Activated T-helper 1 cell treated with anti-CD3 and anti-CD28 coated beads, Interleukin-12 subunit alpha, Interleukin-12 subunit beta, Interleukin-2, Interleukin-4 antibody, amounts not matched to agents 30 ng/mL and 10 ng/mL and 1 ng/mL, durations not matched to agents 14 hours and 24 hours and 36 hours (primary cell): ENCODE measurements around the gene RAP1GDS1. TPM values are rescaled to one million over a fixed set of nuclear protein-coding genes. Genes with fewer than 3 reads are reported as not detected.
"Not testable (repeated sequence)": the region's sequence is repeated elsewhere in the genome, so short reads cannot be mapped to it uniquely, and the experiment has no call there.

Experiments
- DNase-seq: peaks from one replicate; pipeline ENCODE4 v3.0.0; 2021; ENCODE audit warnings: low spot score
- H3K27ac Mint-ChIP-seq: one replicate; pipeline ENCODE4 v1.8.0; 2021; ENCODE audit warnings: mild to moderate bottlenecking, mixed read lengths
- H3K27me3 Mint-ChIP-seq: one replicate; pipeline ENCODE4 v1.8.0; 2022; ENCODE audit warnings: mild to moderate bottlenecking, moderate library complexity, mixed read lengths; ENCODE audit not compliant: insufficient read depth
- H3K36me3 Mint-ChIP-seq: one replicate; pipeline ENCODE4 v1.8.0; 2021; ENCODE audit warnings: low read depth, mixed read lengths
- H3K4me1 Mint-ChIP-seq: one replicate; pipeline ENCODE4 v1.8.0; 2021; ENCODE audit warnings: low read depth, mixed read lengths
- H3K4me3 Mint-ChIP-seq: one replicate; pipeline ENCODE4 v1.8.0; 2021; ENCODE audit warnings: mild to moderate bottlenecking, moderate library complexity, mixed read lengths
- H3K9me3 Mint-ChIP-seq: one replicate; pipeline ENCODE4 v1.8.0; 2021; ENCODE audit warnings: mixed read lengths
- intact Hi-C: fragments of 100-400 bp; cut with micrococcal nuclease; formaldehyde crosslinking; loops from one replicate; pipeline ENCODE4 v1.15.1; 2024
- total RNA-seq: library from RNA; stranded (reverse); gene quantifications from 2 replicates; pipeline ENCODE4 v1.2.3, GENCODE V29; 2022

RAP1GDS1 gene
- total RNA-seq, 1 donor from 2014 or later: 53.0 TPM

DNA sequence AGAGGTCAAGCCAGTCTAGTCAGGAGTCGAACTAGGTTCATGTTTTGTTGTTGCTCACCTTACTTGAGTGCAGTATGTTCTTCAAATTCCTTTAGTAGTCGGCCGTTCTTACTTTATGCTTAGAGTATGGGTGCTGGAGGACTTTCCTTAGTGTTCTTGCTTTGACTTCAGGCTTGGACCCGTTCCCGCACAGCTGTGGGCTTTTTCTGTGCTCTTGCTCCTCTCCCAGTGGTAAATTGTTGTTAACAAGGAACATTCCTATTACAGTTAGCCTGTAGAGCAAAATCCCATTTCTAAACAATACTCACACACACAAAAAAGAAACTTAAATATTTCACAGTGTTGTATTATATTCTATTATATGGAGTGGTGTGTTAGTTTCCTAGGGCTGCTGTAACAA is 113.5 kb downstream of the RAP1GDS1 start:
- DNase-seq: no peak
- peaks cover 2% of the 10 kb centered on the region for H3K9me3 Mint-ChIP-seq
- peaks cover 6% of the 10 kb centered on the region for H3K4me1 Mint-ChIP-seq
- no peak overlapping the region for H3K27ac Mint-ChIP-seq
- H3K4me3 Mint-ChIP-seq: no peak overlapping the region
- H3K36me3 Mint-ChIP-seq: peaks cover 11% of the 10 kb centered on the region
- intact Hi-C loops: loop anchor here (5.0 kb wide), 1 partner anchor 112 kb away; the partner anchor contains the start of gene RAP1GDS1
- H3K27me3 Mint-ChIP-seq: no peaks in the 10 kb centered on the region

DNA sequence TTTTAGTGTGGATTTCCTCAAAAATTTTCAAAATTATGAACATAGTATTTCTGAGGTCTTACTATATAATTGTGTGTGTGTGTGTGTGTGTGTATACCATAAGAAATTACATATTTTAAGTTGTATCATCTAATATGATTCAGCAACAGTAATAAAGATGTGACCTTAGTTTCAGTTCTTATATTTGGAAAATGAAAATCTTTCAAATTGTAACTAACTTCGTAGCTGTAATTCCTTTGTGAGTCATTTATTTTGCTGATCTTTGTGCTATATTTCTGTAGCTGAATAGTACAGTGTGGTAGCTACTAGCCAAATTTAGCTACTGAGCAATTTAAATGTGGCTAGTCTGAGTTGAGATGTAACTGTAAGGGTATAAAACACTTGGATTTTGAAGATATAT is 116.4 kb downstream of the RAP1GDS1 start:
- no peak for DNase-seq
- Mint-ChIP-seq H3K27ac (no peak overlapping the region), H3K27me3 (no peaks in the 10 kb centered on the region), H3K4me3 (no peak overlapping the region), H3K9me3 (no peaks in the 10 kb centered on the region), H3K36me3 (peaks cover 13% of the 10 kb centered on the region), H3K4me1 (peaks cover 10% of the 10 kb centered on the region)
- intact Hi-C loops: loop anchor here (1.0 to 5.0 kb wide), 2 partner anchors 29 to 115 kb away; partner anchors contain the start of gene RAP1GDS1

DNA sequence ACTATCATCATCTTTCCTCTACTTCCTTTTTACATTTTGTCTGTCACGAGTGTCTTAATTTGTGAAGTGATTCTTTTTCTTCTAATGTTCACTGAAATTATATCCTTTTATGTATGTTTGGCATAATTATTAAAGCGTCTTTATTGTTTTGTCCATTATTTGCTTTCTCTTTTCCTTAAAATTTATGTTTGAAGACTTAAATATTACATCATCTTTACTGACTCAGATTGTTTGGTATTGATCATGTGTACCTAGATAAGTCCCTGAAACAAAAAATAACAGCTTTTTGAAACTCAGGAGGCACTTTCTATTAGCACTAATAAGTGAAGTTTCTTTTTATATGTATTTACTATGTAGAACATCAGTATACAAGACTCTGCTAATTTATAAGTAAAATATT is 120.1 kb downstream of the RAP1GDS1 start:
- H3K27me3 Mint-ChIP-seq: no peaks in the 10 kb centered on the region
- intact Hi-C loops: no loop called here
- H3K4me1 Mint-ChIP-seq: peaks cover 10% of the 10 kb centered on the region

DNA sequence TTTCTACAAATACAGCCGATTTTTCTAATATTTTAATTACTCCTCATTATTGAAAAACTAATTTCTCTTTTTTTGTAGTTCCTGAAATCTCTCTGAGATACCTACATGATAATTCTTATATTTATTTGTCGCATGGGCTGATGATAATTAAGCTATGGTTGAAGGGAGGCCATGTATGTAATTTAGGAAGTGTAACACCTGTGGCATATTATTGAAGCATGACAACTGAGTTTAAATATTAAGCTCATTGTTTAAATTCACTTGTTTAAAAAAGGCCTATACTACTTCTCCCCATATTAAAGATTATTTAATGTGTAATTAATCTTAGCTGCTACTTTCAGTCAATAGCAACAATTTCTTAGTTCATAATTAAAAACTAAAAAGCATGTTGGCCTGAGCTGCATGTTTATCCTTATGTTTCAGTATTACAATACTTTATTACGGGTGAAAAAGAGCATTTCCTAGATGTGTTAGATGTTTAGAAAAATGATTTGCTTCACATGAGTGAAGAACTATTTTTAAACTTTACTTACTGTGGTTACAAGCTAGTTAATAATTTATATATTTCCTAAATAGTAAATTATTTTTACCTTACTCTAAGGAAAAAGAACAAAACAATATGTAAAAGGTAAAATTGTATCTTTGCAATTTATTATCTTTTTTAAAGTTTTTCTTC is 122.4 kb downstream of the RAP1GDS1 start:
- H3K4me1 Mint-ChIP-seq: peaks cover 4% of the 10 kb centered on the region
- no peak overlapping the region for H3K4me3 Mint-ChIP-seq
- intact Hi-C loops: no loop called here
- no peak overlapping the region for H3K27ac Mint-ChIP-seq
- peaks cover 9% of the 10 kb centered on the region for H3K36me3 Mint-ChIP-seq
- H3K27me3 Mint-ChIP-seq: no peaks in the 10 kb centered on the region
- no peaks in the 10 kb centered on the region for H3K9me3 Mint-ChIP-seq
- DNase-seq: no peak

More for the DNA sequence above, 120.1 kb downstream of the RAP1GDS1 start:
- Mint-ChIP-seq H3K4me3 (no peak overlapping the region), H3K9me3 (no peaks in the 10 kb centered on the region), H3K27ac (no peak overlapping the region), H3K36me3 (peaks cover 6% of the 10 kb centered on the region)
- no peak for DNase-seq

DNA sequence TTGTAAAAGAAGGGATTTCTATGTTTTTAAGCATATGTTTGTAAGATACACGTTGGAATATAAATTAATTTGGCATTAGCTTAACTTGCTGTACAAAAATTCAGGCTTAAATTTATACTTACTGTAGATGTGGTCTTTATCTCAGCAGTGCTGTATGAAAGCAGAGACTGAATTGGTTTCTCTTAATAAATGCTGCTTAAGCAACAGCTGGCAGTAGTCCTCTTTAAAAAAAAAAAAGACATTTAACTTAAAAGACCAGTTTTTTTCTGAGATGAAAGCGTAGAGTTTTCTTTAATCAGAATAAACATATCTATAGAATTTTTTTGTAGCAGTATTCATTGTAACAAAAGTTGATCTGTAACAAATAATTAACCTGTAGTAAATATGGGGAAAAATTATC is 124.6 kb downstream of the RAP1GDS1 start:
- no peak overlapping the region for H3K27ac Mint-ChIP-seq
- H3K9me3 Mint-ChIP-seq: no peaks in the 10 kb centered on the region
- intact Hi-C loops: no loop called here
- H3K36me3 Mint-ChIP-seq: peaks cover 8% of the 10 kb centered on the region
- no peak overlapping the region for H3K4me3 Mint-ChIP-seq
- no peaks in the 10 kb centered on the region for H3K27me3 Mint-ChIP-seq
- no peak for DNase-seq
- peaks cover 4% of the 10 kb centered on the region for H3K4me1 Mint-ChIP-seq

DNA sequence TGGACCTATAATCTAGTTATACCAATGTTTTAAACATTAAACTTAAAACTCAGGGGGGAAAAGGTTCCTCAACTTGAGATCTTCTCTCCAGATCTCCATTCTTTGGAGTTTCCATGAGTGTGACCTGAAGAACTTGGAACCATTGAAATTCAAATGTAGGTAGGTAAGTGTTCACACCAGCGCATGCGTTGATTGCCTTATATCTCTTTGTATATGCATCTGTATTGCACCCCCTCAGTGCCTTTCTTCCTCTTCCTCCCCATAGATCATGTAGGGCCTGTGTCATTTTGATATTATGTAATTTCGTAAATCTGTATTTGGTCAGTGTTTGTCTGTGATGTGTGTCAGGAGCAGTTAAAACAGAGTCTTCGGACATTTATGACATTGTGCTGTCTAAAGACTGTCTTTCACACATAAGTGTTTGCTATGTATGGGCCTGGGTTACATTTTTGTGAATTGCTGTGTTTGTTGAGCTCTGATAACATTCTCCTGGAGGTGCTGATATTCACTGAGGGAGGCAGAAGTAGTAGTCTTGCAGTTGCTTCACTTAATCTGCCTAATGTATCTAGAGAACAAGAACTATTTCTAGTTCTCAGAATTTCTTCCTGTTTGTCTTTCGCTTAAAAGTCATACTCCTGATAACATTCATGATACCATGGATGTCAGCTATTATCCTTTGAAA is 126.3 kb downstream of the RAP1GDS1 start:
- intact Hi-C loops: no loop called here
- Mint-ChIP-seq H3K4me3 (no peak overlapping the region), H3K36me3 (peaks cover 11% of the 10 kb centered on the region), H3K9me3 (no peaks in the 10 kb centered on the region), H3K4me1 (no peaks in the 10 kb centered on the region), H3K27me3 (no peaks in the 10 kb centered on the region), H3K27ac (no peak overlapping the region)
- no peak for DNase-seq

DNA sequence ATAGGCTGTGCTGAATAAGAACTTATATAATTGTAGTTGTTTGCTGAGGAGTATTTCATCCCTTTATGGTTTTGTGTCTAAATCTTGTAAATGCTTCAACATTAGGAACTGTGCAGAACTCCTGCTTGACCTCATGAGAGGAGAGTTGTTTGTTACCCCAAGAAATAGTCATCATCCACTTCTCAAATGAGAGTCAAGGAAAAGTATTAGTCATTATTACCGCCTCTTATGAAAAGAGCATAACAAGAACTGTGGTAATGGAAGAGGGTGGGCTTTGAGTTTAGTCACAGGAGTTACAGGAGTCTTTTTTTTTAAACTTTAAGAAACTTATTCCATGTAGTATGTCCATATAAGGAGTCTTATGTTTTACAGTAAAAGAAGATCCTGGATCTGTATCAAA is 132.9 kb downstream of the RAP1GDS1 start:
- intact Hi-C loops: no loop called here
- Mint-ChIP-seq H3K4me3 (no peak overlapping the region), H3K36me3 (peaks cover 34% of the 10 kb centered on the region), H3K27me3 (no peaks in the 10 kb centered on the region), H3K9me3 (peaks cover 21% of the 10 kb centered on the region), H3K27ac (peak overlapping the region; percentile 67), H3K4me1 (peaks cover 4% of the 10 kb centered on the region)
- no peak for DNase-seq

DNA sequence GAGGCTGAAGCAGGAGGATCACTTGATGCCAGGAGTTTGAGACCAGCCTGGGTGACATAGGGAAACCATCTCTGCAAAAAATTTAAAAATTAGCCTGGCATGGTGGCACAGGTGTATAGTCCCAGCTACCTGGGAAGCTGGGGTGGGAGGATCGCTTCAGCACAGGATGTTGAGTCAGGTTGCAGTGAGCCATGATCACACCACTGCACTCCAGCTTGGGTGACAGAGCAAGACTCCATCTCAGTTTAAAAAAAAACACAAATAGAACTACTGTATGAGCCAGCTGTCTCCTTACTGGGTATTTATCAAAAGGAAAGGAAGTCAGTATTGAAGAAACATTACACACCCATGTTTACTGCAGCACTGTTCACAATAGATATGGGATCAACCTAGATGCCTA is 138.7 kb downstream of the RAP1GDS1 start:
- H3K27me3 Mint-ChIP-seq: no peaks in the 10 kb centered on the region
- intact Hi-C loops: no loop called here
- DNase-seq: no peak
- H3K4me1 Mint-ChIP-seq: no peaks in the 10 kb centered on the region
- no peak overlapping the region for H3K27ac Mint-ChIP-seq
- no peak overlapping the region for H3K4me3 Mint-ChIP-seq
- peaks cover 23% of the 10 kb centered on the region for H3K36me3 Mint-ChIP-seq
- peaks cover 35% of the 10 kb centered on the region for H3K9me3 Mint-ChIP-seq

DNA sequence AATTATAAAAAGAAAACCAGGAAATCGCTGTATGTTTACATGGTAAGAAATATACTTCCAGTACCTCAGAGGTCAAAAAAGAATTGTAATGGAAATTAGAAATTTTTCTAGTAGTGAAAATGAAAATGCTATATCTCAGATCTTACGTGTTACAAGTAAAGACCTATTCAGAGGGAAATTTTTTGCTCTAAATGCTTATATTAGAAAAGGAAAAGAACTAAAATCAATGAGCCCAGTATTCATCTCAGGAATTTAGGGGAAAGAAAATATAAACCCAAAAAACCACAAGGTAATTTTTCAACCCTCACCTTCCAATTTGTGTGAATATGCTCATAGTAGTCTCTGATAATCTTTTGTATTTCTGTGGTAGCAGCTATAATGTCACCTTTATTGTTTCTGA is 145.6 kb downstream of the RAP1GDS1 start:
- no peak overlapping the region for H3K27ac Mint-ChIP-seq
- peaks cover 25% of the 10 kb centered on the region for H3K4me1 Mint-ChIP-seq
- H3K36me3 Mint-ChIP-seq: peaks cover 12% of the 10 kb centered on the region
- intact Hi-C loops: loop anchor here (1.0 to 5.0 kb wide), 8 partner anchors 30 to 520 kb away; partner anchors contain the start of gene EIF4E
- no peak overlapping the region for H3K4me3 Mint-ChIP-seq
- peaks cover 8% of the 10 kb centered on the region for H3K9me3 Mint-ChIP-seq
- H3K27me3 Mint-ChIP-seq: no peaks in the 10 kb centered on the region
- DNase-seq: no peak

DNA sequence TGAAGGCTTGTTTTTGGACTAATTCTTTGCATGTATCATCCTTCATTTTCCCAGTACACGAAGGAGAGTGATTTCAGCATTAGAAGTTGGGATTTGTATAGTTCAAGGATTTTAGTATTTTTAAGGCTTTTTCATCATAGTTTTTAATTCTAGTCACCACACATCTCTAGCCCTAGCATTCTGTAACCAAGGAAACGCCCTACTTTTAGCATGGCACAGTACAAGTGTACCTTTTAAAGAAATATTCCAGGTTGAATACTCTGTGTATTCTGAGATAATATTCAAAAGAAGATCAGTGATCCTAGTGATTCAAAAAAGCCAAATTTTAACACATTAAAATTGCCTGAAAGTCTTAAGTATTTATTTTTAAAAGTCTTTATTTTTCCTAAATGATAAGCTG is 150.5 kb downstream of the RAP1GDS1 start:
- intact Hi-C loops: no loop called here
- Mint-ChIP-seq H3K36me3 (peaks cover 23% of the 10 kb centered on the region), H3K4me3 (no peak overlapping the region), H3K9me3 (peaks cover 12% of the 10 kb centered on the region), H3K4me1 (peaks cover 8% of the 10 kb centered on the region), H3K27ac (no peak overlapping the region), H3K27me3 (no peaks in the 10 kb centered on the region)
- DNase-seq: no peak

DNA sequence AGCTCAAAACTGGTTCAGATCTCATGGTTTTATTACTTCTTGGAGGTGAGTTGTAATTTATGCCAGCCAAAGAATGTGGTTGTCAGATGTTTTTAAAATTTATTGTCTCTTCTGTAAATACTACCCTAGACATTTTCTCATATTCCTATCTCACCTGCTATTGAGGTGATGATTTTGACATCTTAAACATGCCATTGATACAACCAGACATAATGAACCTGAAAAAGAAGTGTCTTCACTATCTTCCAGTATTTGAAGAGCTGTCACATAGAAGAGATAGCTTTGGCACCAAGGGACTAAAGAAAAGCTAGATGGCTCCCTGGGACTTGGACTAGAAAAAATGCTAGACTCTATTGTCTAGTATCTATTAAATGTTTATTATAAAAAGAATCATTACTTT is 155.7 kb downstream of the RAP1GDS1 start:
- DNase-seq: no peak
- intact Hi-C loops: no loop called here
- H3K9me3 Mint-ChIP-seq: peaks cover 12% of the 10 kb centered on the region
- no peaks in the 10 kb centered on the region for H3K27me3 Mint-ChIP-seq
- H3K4me3 Mint-ChIP-seq: no peak overlapping the region
- H3K36me3 Mint-ChIP-seq: peaks cover 33% of the 10 kb centered on the region
- no peaks in the 10 kb centered on the region for H3K4me1 Mint-ChIP-seq
- H3K27ac Mint-ChIP-seq: no peak overlapping the region

DNA sequence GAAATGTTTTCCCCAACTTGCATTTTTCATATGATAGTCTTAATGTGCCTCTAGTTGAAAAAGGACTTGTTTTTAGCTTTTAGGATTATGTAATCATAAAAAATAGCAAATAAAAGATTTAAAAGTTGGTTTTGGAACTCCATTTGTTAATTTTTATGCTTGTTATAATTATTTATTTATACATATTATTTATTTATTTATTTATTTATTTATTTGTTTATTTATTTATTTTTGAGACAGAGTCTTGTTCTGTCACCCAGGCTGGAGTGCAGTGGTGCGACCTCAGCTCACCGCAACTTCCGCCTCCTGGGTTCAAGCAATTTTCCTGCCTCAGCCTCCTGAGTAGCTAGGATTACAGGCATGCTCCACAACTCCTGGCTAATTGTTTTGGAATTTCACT is 159.0 kb downstream of the RAP1GDS1 start:
- H3K27me3 Mint-ChIP-seq, intact Hi-C loops, H3K9me3 Mint-ChIP-seq, DNase-seq, H3K4me1 Mint-ChIP-seq, H3K27ac Mint-ChIP-seq, H3K4me3 Mint-ChIP-seq: not testable (repeated sequence)
- H3K36me3 Mint-ChIP-seq: peaks cover 48% of the 10 kb centered on the region

DNA sequence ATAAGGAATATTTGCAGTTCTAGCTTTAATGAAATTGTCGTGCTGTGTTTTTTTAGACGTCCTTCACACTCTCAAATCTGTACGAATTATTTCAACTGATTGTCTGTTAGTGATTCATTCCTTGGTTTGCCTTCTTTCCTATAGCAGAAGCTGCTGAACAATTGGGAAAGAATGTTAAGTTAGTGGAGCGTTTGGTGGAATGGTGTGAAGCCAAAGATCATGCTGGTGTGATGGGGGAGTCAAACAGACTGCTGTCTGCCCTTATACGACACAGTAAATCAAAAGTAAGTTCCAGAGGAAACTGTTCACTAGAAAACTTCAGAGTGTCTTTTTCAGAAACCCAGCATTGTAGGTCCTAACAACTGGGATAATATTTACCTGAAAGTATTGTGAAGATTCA is 159.9 kb downstream of the RAP1GDS1 start:
- H3K4me1 Mint-ChIP-seq: peaks cover 15% of the 10 kb centered on the region
- H3K27ac Mint-ChIP-seq: no peak overlapping the region
- H3K27me3 Mint-ChIP-seq: no peaks in the 10 kb centered on the region
- DNase-seq: no peak
- no peak overlapping the region for H3K4me3 Mint-ChIP-seq
- intact Hi-C loops: no loop called here
- H3K9me3 Mint-ChIP-seq: peaks cover 9% of the 10 kb centered on the region
- peaks cover 51% of the 10 kb centered on the region for H3K36me3 Mint-ChIP-seq
